Activated naive CD4-positive, alpha-beta T cell treated with anti-CD3 and anti-CD28 coated beads, Interleukin-2, amount 10 ng/mL, durations not matched to agents 7 days and 5 days (primary cell): Measurements from ENCODE around the gene TAOK3.

Source experiments
- CTCF ChIA-PET: fragments of 350-600 bp; sonication (Branson Sonifier 250); formaldehyde crosslinking; loops from one replicate; lab custom pipeline; 2021; ENCODE audit warnings: antibody characterized with exemption; lab: Charles Lee
- DNase-seq: peaks from one replicate; pipeline ENCODE4 v3.0.0-alpha.2; 2020
- H3K27ac Mint-ChIP-seq: one replicate; pipeline ENCODE4 v1.8.0; 2021; ENCODE audit warnings: mild to moderate bottlenecking, moderate library complexity, mixed read lengths
- H3K27me3 Mint-ChIP-seq: one replicate; pipeline ENCODE4 v1.8.0; 2021; ENCODE audit warnings: mild to moderate bottlenecking, mixed read lengths
- H3K36me3 Mint-ChIP-seq: one replicate; pipeline ENCODE4 v1.8.0; 2021; ENCODE audit warnings: mixed read lengths
- H3K4me1 Mint-ChIP-seq: one replicate; pipeline ENCODE4 v1.8.0; 2021; ENCODE audit warnings: mixed read lengths
- H3K4me3 Mint-ChIP-seq: one replicate; pipeline ENCODE4 v1.8.0; 2021; ENCODE audit warnings: mild to moderate bottlenecking, moderate library complexity, mixed read lengths
- H3K9me3 Mint-ChIP-seq: one replicate; pipeline ENCODE4 v1.8.0; 2021; ENCODE audit warnings: mixed read lengths

Gene TAOK3

GRCh38 chr12:118344829-118345228 lies 27.9 kb downstream of the TAOK3 start:
- Mint-ChIP-seq H3K4me1 (peaks cover 6% of the 10 kb centered on the region), H3K36me3 (peaks cover 4% of the 10 kb centered on the region), H3K4me3 (no peak overlapping the region), H3K9me3 (no peaks in the 10 kb centered on the region), H3K27me3 (no peaks in the 10 kb centered on the region), H3K27ac (no peak overlapping the region)
- no peak for DNase-seq
- CTCF ChIA-PET, result no interaction called here

- Mint-ChIP-seq H3K27me3 (no peaks in the 10 kb centered on the region), H3K4me3 (no peak overlapping the region), H3K36me3 (peaks cover 4% of the 10 kb centered on the region), H3K9me3 (no peaks in the 10 kb centered on the region), H3K27ac (no peak overlapping the region), H3K4me1 (peaks cover 8% of the 10 kb centered on the region)
- DNase-seq, result no peak
- CTCF ChIA-PET, result no interaction called here
Measured at GRCh38 chr12:118342090-118342489, 30.6 kb downstream of the TAOK3 start.

GRCh38 chr12:118337194-118337838 lies 35.4 kb downstream of the TAOK3 start:
- CTCF ChIA-PET, result no interaction called here
- Mint-ChIP-seq H3K4me3 (no peak overlapping the region), H3K36me3 (peaks cover 21% of the 10 kb centered on the region), H3K27me3 (no peaks in the 10 kb centered on the region), H3K4me1 (peaks cover 8% of the 10 kb centered on the region), H3K27ac (no peak overlapping the region), H3K9me3 (no peaks in the 10 kb centered on the region)
- no peak for DNase-seq

GRCh38 chr12:118336123-118336522 lies 36.6 kb downstream of the TAOK3 start:
- DNase-seq, result no peak
- Mint-ChIP-seq H3K36me3 (peaks cover 21% of the 10 kb centered on the region), H3K27me3 (no peaks in the 10 kb centered on the region), H3K4me3 (no peak overlapping the region), H3K27ac (no peak overlapping the region), H3K9me3 (no peaks in the 10 kb centered on the region), H3K4me1 (peaks cover 8% of the 10 kb centered on the region)
- CTCF ChIA-PET, result interaction anchor here (1.2 kb wide), 1 partner anchor 486 kb away, joined by 3 read pairs; no protein-coding TSS in a partner anchor

DNA sequence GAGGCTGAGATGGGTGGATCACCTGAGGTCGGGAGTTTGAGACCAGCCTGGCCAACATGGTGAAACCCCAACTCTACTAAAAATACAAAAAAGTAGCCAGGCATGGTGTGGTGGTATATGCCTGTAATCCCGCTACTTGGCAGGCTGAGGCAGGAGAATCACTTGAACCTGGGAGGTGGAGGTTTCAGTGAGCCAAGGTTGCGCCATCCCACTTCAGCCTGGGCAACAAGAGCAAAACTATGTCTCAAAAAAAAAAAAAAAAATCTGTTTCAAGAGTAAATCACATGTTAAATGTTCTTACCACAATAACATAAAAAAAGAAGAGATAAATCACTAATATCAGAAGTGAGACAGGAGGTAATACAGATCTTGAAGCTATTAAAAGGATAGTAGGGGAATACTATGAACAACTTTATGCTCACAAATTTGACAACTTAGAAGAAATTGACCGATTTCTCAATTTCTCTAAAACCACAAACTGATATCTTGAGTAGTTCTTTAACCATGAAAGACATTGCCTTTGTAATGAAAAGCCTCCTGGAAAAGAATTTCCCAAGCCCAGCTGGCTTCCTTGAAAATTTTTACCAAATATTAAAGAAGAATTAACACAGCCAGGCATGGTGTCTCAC lies 37.7 kb downstream of the TAOK3 start:
- H3K36me3 Mint-ChIP-seq, result peaks cover 23% of the 10 kb centered on the region
- H3K4me3 Mint-ChIP-seq, result no peak overlapping the region
- no peak for DNase-seq
- H3K4me1 Mint-ChIP-seq, result peaks cover 13% of the 10 kb centered on the region
- no peaks in the 10 kb centered on the region for H3K27me3 Mint-ChIP-seq
- CTCF ChIA-PET, result interaction anchor here (1.2 kb wide), 1 partner anchor 485 kb away, joined by 3 read pairs; no protein-coding TSS in a partner anchor
- H3K27ac Mint-ChIP-seq, result no peak overlapping the region
- no peaks in the 10 kb centered on the region for H3K9me3 Mint-ChIP-seq

GRCh38 chr12:118334241-118334640 lies 38.5 kb downstream of the TAOK3 start:
- CTCF ChIA-PET, result no interaction called here
- Mint-ChIP-seq H3K9me3 (no peaks in the 10 kb centered on the region), H3K4me3 (no peak overlapping the region), H3K27me3 (no peaks in the 10 kb centered on the region), H3K36me3 (peaks cover 26% of the 10 kb centered on the region), H3K27ac (no peak overlapping the region), H3K4me1 (peaks cover 13% of the 10 kb centered on the region)
- DNase-seq, result no peak

DNA sequence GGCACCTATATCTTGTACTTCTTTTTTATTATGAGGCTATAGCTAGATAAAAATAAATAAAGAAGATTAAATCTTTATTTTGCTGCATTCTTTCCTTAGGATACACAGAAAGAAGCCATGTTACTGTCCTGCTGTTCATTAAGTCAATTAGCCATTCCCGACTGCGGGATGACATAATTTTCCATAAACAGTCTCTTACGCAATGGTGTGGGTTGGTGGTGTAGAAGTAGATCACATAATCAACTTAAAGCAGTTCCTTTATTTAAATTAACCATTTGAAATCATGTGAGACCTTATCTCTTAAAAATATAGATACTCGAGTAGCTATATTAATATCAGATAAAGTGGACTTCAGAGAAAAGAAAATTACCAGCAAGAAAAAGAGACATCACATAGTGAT lies 40.2 kb downstream of the TAOK3 start:
- CTCF ChIA-PET, result no interaction called here
- H3K27me3 Mint-ChIP-seq, result no peaks in the 10 kb centered on the region
- H3K9me3 Mint-ChIP-seq, result no peaks in the 10 kb centered on the region
- H3K27ac Mint-ChIP-seq, result no peak overlapping the region
- DNase-seq, result no peak
- no peak overlapping the region for H3K4me3 Mint-ChIP-seq
- peaks cover 22% of the 10 kb centered on the region for H3K36me3 Mint-ChIP-seq
- peaks cover 6% of the 10 kb centered on the region for H3K4me1 Mint-ChIP-seq

- H3K27ac Mint-ChIP-seq, result no peak overlapping the region
- CTCF ChIA-PET, result no interaction called here
Measured at GRCh38 chr12:118330421-118331018, 42.2 kb downstream of the TAOK3 start.

GRCh38 chr12:118328486-118329330 lies 44.0 kb downstream of the TAOK3 start:
- CTCF ChIA-PET, result no interaction called here
- peaks cover 24% of the 10 kb centered on the region for H3K36me3 Mint-ChIP-seq
- peaks cover 6% of the 10 kb centered on the region for H3K4me1 Mint-ChIP-seq

More at GRCh38 chr12:118330421-118331018, 42.2 kb downstream of the TAOK3 start:
- DNase-seq, result no peak
- Mint-ChIP-seq H3K4me1 (peaks cover 6% of the 10 kb centered on the region), H3K9me3 (no peaks in the 10 kb centered on the region), H3K27me3 (no peaks in the 10 kb centered on the region), H3K4me3 (no peak overlapping the region), H3K36me3 (peaks cover 27% of the 10 kb centered on the region)

DNA sequence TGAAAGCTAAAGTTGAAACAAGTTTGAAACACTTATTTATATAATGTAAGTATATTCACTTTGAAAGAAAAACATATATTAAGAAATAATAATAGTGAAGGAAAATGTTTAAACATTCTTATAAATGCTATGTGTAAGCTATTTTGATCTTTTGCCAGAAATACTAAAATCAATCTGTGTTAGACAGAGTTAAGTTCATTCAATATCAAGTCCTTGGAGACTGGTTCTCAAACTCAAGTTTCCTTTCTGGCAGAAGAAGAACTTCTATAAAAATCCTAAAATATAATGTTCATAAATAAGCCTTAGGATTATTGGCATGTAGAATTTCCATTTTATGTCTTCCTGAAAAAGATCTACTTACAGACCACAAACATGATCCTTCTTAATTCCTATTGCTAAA lies 45.3 kb downstream of the TAOK3 start:
- no peaks in the 10 kb centered on the region for H3K9me3 Mint-ChIP-seq
- peaks cover 6% of the 10 kb centered on the region for H3K4me1 Mint-ChIP-seq
- peaks cover 14% of the 10 kb centered on the region for H3K36me3 Mint-ChIP-seq
- no peaks in the 10 kb centered on the region for H3K27me3 Mint-ChIP-seq
- DNase-seq, result no peak
- no peak overlapping the region for H3K4me3 Mint-ChIP-seq
- CTCF ChIA-PET, result no interaction called here
- no peak overlapping the region for H3K27ac Mint-ChIP-seq

More at GRCh38 chr12:118328486-118329330, 44.0 kb downstream of the TAOK3 start:
- Mint-ChIP-seq H3K9me3 (no peaks in the 10 kb centered on the region), H3K27me3 (no peaks in the 10 kb centered on the region), H3K4me3 (no peak overlapping the region), H3K27ac (no peak overlapping the region)
- DNase-seq, result no peak

GRCh38 chr12:118326991-118327390 lies 45.7 kb downstream of the TAOK3 start:
- CTCF ChIA-PET, result no interaction called here
- Mint-ChIP-seq H3K4me1 (peaks cover 6% of the 10 kb centered on the region), H3K27ac (no peak overlapping the region)

GRCh38 chr12:118325081-118325480 lies 47.6 kb downstream of the TAOK3 start:
- DNase-seq, result no peak
- no peak overlapping the region for H3K4me3 Mint-ChIP-seq
- H3K27me3 Mint-ChIP-seq, result no peaks in the 10 kb centered on the region
- CTCF ChIA-PET, result no interaction called here
- H3K27ac Mint-ChIP-seq, result no peak overlapping the region
- no peaks in the 10 kb centered on the region for H3K4me1 Mint-ChIP-seq
- peaks cover 12% of the 10 kb centered on the region for H3K36me3 Mint-ChIP-seq
- no peaks in the 10 kb centered on the region for H3K9me3 Mint-ChIP-seq

More at GRCh38 chr12:118326991-118327390, 45.7 kb downstream of the TAOK3 start:
- H3K4me3 Mint-ChIP-seq, result no peak overlapping the region
- H3K27me3 Mint-ChIP-seq, result no peaks in the 10 kb centered on the region
- H3K36me3 Mint-ChIP-seq, result peaks cover 14% of the 10 kb centered on the region
- DNase-seq, result no peak
- H3K9me3 Mint-ChIP-seq, result no peaks in the 10 kb centered on the region

GRCh38 chr12:118319627-118320026 lies 53.1 kb downstream of the TAOK3 start:
- Mint-ChIP-seq H3K27ac (no peak overlapping the region), H3K36me3 (peaks cover 12% of the 10 kb centered on the region), H3K9me3 (peaks cover 5% of the 10 kb centered on the region), H3K27me3 (no peaks in the 10 kb centered on the region), H3K4me1 (no peaks in the 10 kb centered on the region), H3K4me3 (no peak overlapping the region)
- no peak for DNase-seq
- CTCF ChIA-PET, result no interaction called here

DNA sequence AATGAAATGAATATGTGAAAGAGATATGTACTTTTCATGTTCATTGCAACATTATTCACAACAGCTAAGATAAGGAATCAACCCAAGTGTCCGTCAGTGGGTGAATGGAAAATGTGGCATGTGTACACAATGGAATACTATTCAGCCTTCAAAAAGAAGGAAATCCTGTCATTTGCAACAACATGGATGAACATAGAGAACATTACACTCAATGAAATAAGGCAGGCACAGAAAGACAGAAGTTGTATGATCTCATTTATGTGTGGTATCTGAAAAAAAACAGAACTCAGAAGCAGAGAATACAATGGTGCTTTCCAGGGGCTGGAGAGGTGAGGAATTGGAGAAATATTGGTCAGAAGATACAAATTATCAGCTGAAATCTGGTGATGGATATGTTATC lies 54.0 kb downstream of the TAOK3 start:
- peaks cover 12% of the 10 kb centered on the region for H3K36me3 Mint-ChIP-seq
- peaks cover 5% of the 10 kb centered on the region for H3K9me3 Mint-ChIP-seq
- no peak overlapping the region for H3K27ac Mint-ChIP-seq
- no peaks in the 10 kb centered on the region for H3K27me3 Mint-ChIP-seq
- peaks cover 2% of the 10 kb centered on the region for H3K4me1 Mint-ChIP-seq
- CTCF ChIA-PET, result no interaction called here
- H3K4me3 Mint-ChIP-seq, result no peak overlapping the region
- DNase-seq, result no peak
